EL (cell line): Measurements from ENCODE around the gene PIK3R1.
"Not testable (repeated sequence)": the region's sequence is repeated elsewhere in the genome, so short reads cannot be mapped to it uniquely, and the experiment has no call there.

Experiments
- DNase-seq: peaks from one replicate; pipeline ENCODE4 v3.0.0-alpha.2; 2016

Gene PIK3R1

GRCh38 chr5:68227532-68228160, 12.1 kb downstream of the PIK3R1 start:
- DNase-seq: no peak

GRCh38 chr5:68229416-68229815, 13.9 kb downstream of the PIK3R1 start:
- no peak for DNase-seq

GRCh38 chr5:68230285-68230684, 14.7 kb downstream of the PIK3R1 start:
- no peak for DNase-seq

- no peak for DNase-seq
These were observed 16.0 kb downstream of the PIK3R1 start for GRCh38 chr5:68231414-68232076.

- no peak for DNase-seq
These were observed 16.7 kb downstream of the PIK3R1 start for GRCh38 chr5:68232277-68232676.

GRCh38 chr5:68233075-68233474, 17.5 kb downstream of the PIK3R1 start:
- no peak for DNase-seq

- not testable (repeated sequence) for DNase-seq
These were observed 19.7 kb downstream of the PIK3R1 start for GRCh38 chr5:68235229-68235628.

- no peak for DNase-seq
These were observed 22.2 kb downstream of the PIK3R1 start for GRCh38 chr5:68237715-68238114.

- DNase-seq: peak; percentile 81
These were observed 23.9 kb downstream of the PIK3R1 start for GRCh38 chr5:68239487-68239886.

- DNase-seq: peak; percentile 12
These were observed 24.6 kb downstream of the PIK3R1 start for GRCh38 chr5:68240202-68240601.

- no peak for DNase-seq
These were observed 25.2 kb downstream of the PIK3R1 start for GRCh38 chr5:68240771-68241170.

GRCh38 chr5:68242743-68243142, 27.2 kb downstream of the PIK3R1 start:
- DNase-seq: peak; percentile 73

- peak; percentile 28 for DNase-seq
These were observed 27.7 kb downstream of the PIK3R1 start for GRCh38 chr5:68243251-68243650.

- no peak for DNase-seq
These were observed 28.1 kb downstream of the PIK3R1 start for GRCh38 chr5:68243681-68244080.

GRCh38 chr5:68245319-68245718, 29.8 kb downstream of the PIK3R1 start:
- peak; percentile 66 for DNase-seq

GRCh38 chr5:68246802-68247201, 31.2 kb downstream of the PIK3R1 start:
- DNase-seq: no peak

GRCh38 chr5:68247627-68248026, 32.1 kb downstream of the PIK3R1 start:
- no peak for DNase-seq

- no peak for DNase-seq
These were observed 33.3 kb downstream of the PIK3R1 start for GRCh38 chr5:68248896-68249295.

- DNase-seq: no peak
These were observed 34.0 kb downstream of the PIK3R1 start for GRCh38 chr5:68249520-68249919.

- no peak for DNase-seq
These were observed 35.2 kb downstream of the PIK3R1 start for GRCh38 chr5:68250661-68251298.

GRCh38 chr5:68251386-68251785, 35.8 kb downstream of the PIK3R1 start:
- peak; percentile 55 for DNase-seq

GRCh38 chr5:68251804-68252522, 36.4 kb downstream of the PIK3R1 start:
- peak; percentile 18 for DNase-seq
